Stimulated activated CD4-positive, alpha-beta T cell treated with anti-CD3 and anti-CD28 coated beads, Interleukin-15, amount 100 ng/mL, for 24 hours (primary cell): ENCODE results near the gene HOXA2.

ENCODE experiments used
- DNase-seq: peaks from one replicate; pipeline ENCODE4 v3.0.0-alpha.2; 2020

The HOXA2 gene

GRCh38 chr7:27071622-27072390, 30.7 kb downstream of the HOXA2 start:
- no peak for DNase-seq

DNA sequence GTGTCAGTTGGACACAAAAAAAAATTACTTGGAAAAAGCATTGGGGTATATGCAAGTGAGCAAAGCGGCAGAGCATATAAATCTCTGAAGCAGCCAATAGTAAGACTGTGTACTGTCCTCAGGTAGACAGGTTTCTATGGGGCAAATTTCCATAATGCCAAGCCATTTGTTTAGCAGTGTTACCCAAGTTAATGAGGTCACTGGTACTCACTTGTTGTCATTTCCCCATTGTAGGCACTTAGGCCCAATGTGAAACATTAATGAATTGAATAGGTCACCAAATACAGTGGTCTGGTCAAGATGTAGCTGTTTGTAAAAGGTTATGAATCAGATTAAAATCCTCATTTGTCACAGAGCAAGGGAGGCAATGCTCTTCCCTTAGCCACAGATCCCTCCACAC, 34.2 kb downstream of the HOXA2 start:
- DNase-seq: no peak

DNA sequence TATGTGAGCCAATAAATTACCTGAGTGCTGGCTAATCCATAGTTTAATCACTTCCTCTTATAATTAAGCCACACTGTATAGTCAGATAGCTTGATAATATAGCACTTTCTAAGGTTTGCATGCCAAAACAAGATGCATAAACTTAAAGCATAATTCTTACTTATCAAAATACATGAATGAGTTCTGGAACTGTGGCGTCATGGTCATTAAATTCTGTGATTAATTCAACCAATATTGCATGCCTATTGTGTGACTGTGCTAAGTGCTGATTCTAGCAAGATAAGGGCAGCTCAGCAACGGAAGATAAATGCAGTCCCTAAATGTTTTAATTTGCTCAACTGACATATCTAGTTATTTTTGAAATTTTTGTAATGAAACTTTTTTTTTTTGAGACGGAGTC, 36.3 kb downstream of the HOXA2 start:
- DNase-seq: no peak

- no peak for DNase-seq
Measured at GRCh38 chr7:27065709-27066108, 36.8 kb downstream of the HOXA2 start.

- DNase-seq: no peak
Measured at GRCh38 chr7:27064661-27065060, 37.8 kb downstream of the HOXA2 start.

DNA sequence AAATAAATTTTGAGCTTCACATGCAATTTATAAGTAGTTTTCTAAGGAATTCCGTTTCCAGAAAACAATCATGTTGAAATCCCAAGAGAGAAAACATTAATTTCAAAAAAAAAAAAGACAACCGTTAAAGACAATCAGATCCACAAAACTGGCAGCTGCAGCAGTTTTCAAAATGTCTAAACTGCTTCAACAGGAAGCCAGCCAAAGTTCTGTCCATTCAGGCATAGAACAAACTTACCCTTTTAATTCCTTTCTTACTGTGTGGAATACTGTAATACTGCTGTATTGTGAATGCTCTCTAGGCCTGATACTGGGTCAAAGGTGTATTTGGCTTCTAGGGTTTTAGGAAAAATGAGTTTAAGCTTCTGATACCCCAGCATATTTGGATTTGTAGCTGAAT, 38.3 kb downstream of the HOXA2 start:
- no peak for DNase-seq

DNA sequence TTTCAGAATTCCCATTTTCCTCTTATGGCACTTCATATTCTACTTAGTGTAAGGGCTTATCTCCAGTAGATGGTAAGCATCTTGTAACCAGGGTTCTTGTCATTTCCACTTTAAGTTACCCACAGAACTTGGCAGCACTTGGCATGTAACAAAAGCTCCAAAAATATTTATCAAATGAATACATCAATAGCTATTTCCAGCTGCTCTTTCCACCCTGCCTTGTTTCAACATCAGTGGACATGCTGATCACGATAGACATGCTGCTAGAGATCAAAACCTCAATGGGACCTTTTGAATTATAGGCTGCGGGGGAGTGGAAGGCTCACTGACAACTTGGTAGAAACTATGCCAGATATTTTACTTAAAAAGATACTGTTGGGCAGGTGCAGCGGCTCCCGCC, 39.5 kb downstream of the HOXA2 start:
- no peak for DNase-seq

GRCh38 chr7:27053153-27053552, 49.3 kb downstream of the HOXA2 start:
- no peak for DNase-seq

DNA sequence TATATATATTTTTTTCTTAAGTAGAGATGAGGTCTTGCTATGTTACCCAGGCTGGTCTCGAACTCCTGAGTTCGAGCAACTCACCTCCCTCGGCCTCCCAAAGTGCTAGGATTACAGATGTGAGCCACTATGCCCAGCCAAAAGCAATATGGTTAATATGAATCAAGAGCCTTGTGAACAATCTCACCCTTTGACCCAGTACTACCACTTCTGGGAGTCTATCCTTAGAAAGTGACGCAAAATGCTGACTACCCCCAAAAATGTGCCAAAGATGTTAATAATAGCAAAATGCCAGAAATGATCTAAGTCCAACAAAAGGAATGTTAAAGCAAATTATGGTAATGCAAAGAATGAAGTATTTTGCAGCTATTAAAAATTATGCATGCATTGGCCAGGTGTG, 51.0 kb downstream of the HOXA2 start:
- DNase-seq: no peak
